Tibial nerve (tissue), 4 donors: ENCODE measurements around the gene NDUFS5. TPM values are rescaled to one million over a fixed set of nuclear protein-coding genes. Genes with fewer than 3 reads are reported as not detected.
A peak's percentile ranks its signal among the peaks of the same experiment; 100 is the strongest.

ENCODE experiments used
- DNase-seq, 2 donors: peaks; one replicate each; pipeline ENCODE4 v3.0.0-alpha.2; 2019; ENCODE audit warnings: low spot score in 2 of 2
- H3K27ac ChIP-seq, 4 donors: fragments of 200-600 bp; sonication (generic) in 3 of 4; one replicate each; pipeline ENCODE4 v1.5.1; 2017 to 2019; ENCODE audit warnings: mild to moderate bottlenecking in 1 of 4
- H3K27me3 ChIP-seq, 2 donors: fragments of 200-600 bp; sonication (generic) in 1 of 2; one replicate each; pipeline versions ENCODE4 v1.5.1 to v1.6.0; 2017 to 2019
- H3K36me3 ChIP-seq, 3 donors: fragments of 200-600 bp; sonication (generic); one replicate each; pipeline ENCODE4 v1.5.1; 2018 to 2019
- H3K4me1 ChIP-seq, 4 donors: fragments of 200-600 bp; sonication (generic) in 3 of 4; one replicate each; pipeline ENCODE4 v1.5.1; 2017 to 2019
- H3K4me3 ChIP-seq, 4 donors: fragments of 200-600 bp; sonication (generic) in 3 of 4; one replicate each; pipeline ENCODE4 v1.5.1; 2017 to 2019; ENCODE audit warnings: mild to moderate bottlenecking in 1 of 4, moderate library complexity in 1 of 4
- H3K9me3 ChIP-seq, 4 donors: fragments of 200-600 bp; sonication (generic) in 3 of 4; one replicate each; pipeline ENCODE4 v1.5.1; 2017 to 2019
- EP300 ChIP-seq, 2 donors: sonication (generic); formaldehyde crosslinking; IDR thresholded peaks; one replicate each; pipeline ENCODE4 v1.6.1; 2017; ENCODE audit warnings: antibody characterized with exemption in 2 of 2, mild to moderate bottlenecking in 1 of 2
- POLR2A ChIP-seq, 2 donors: fragments of 450-650 bp; IDR thresholded peaks; one replicate each; pipeline ENCODE4 v1.6.1; 2017; ENCODE audit warnings: antibody characterized with exemption in 2 of 2, mild to moderate bottlenecking in 2 of 2, moderate library complexity in 2 of 2
- WGBS, 2 donors: methylation state at CpG; one replicate each; pipeline ENCODE4 v1.1.5; 2018; 5-methylcytosine and 5-hydroxymethylcytosine counted together
- total RNA-seq, 4 donors: library from RNA; depleted of rRNA; stranded (reverse); fragments of >200 nt; gene quantifications; one replicate each; pipeline ENCODE4 v1.1.0, GENCODE V29; 2016
- TF ChIP-seq, protein P1 (sequence below), 5 experiments: fragments of 200-600 bp in 3 of 5; fragments of 450-650 bp in 2 of 5; sonication (generic) in 3 of 5; IDR thresholded peaks; one replicate each; pipeline ENCODE4 v1.5.1; 2016 to 2019; ENCODE audit warnings: antibody characterized with exemption in 5 of 5, mild to moderate bottlenecking in 3 of 5, moderate library complexity in 2 of 5

NDUFS5 gene
- total RNA-seq, 4 donors from 2014 or later: 281 to 424 (median 345) TPM

GRCh38 chr1:39080831-39081270 is 54.7 kb downstream of the NDUFS5 start:
- peak overlapping the region; percentile 38 to 74 (median 44) for H3K4me3 ChIP-seq
- no peaks in the 10 kb centered on the region for H3K9me3 ChIP-seq
- H3K4me1 ChIP-seq: peaks cover 0 to 25% (median 4%) of the 10 kb centered on the region in 4 donors
- no peaks in the 10 kb centered on the region for H3K36me3 ChIP-seq
- 10 to 11% methylated on average over 17 to 21 of the region's 35 CpGs for WGBS, 2 donors
- TF ChIP-seq EP300 (IDR thresholded peaks at IDR 0.05) (no peak), POLR2A (IDR thresholded peaks at IDR 0.05) (no peak)
- TF ChIP-seq, protein P1, sequence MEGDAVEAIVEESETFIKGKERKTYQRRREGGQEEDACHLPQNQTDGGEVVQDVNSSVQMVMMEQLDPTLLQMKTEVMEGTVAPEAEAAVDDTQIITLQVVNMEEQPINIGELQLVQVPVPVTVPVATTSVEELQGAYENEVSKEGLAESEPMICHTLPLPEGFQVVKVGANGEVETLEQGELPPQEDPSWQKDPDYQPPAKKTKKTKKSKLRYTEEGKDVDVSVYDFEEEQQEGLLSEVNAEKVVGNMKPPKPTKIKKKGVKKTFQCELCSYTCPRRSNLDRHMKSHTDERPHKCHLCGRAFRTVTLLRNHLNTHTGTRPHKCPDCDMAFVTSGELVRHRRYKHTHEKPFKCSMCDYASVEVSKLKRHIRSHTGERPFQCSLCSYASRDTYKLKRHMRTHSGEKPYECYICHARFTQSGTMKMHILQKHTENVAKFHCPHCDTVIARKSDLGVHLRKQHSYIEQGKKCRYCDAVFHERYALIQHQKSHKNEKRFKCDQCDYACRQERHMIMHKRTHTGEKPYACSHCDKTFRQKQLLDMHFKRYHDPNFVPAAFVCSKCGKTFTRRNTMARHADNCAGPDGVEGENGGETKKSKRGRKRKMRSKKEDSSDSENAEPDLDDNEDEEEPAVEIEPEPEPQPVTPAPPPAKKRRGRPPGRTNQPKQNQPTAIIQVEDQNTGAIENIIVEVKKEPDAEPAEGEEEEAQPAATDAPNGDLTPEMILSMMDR (IDR thresholded peaks at IDR 0.05): no peak
- peaks cover 0 to 32% of the 10 kb centered on the region in 2 donors for H3K27me3 ChIP-seq
- peak overlapping the region in 2 of 4 donors; percentile 60 to 70 for H3K27ac ChIP-seq
- DNase-seq: no peak

- 0 to 1% methylated on average over 22 to 32 of the region's 105 CpGs for WGBS, 2 donors
- Histone ChIP-seq H3K4me1 (peaks cover 0 to 20% (median 6%) of the 10 kb centered on the region in 4 donors), H3K4me3 (peak overlapping the region; percentile 25 to 74 (median 40)), H3K27me3 (peaks cover 0 to 32% of the 10 kb centered on the region in 2 donors), H3K9me3 (no peaks in the 10 kb centered on the region), H3K27ac (peak overlapping the region in 1 of 4 donors; percentile 70), H3K36me3 (no peaks in the 10 kb centered on the region)
- DNase-seq: no peak
- TF ChIP-seq EP300 (IDR thresholded peaks at IDR 0.05) (no peak), POLR2A (IDR thresholded peaks at IDR 0.05) (no peak)
- TF ChIP-seq, protein P1 (IDR thresholded peaks at IDR 0.05): peak in 1 of 5 experiments; percentile 11
Measured at GRCh38 chr1:39081271-39082009, 55.3 kb downstream of the NDUFS5 start.

- Histone ChIP-seq H3K4me3 (peak overlapping the region; percentile 25 to 74 (median 40)), H3K9me3 (no peaks in the 10 kb centered on the region), H3K27ac (peak overlapping the region in 1 of 4 donors; percentile 70), H3K27me3 (peaks cover 0 to 32% of the 10 kb centered on the region in 2 donors), H3K36me3 (no peaks in the 10 kb centered on the region), H3K4me1 (peaks cover 0 to 21% (median 9%) of the 10 kb centered on the region in 4 donors)
- 26 to 34% methylated on average over 18 to 20 of the region's 29 CpGs for WGBS, 2 donors
- no peak for TF ChIP-seq EP300 (IDR thresholded peaks at IDR 0.05)
- TF ChIP-seq, protein P1 (IDR thresholded peaks at IDR 0.05): no peak
- no peak for TF ChIP-seq POLR2A (IDR thresholded peaks at IDR 0.05)
- no peak for DNase-seq
Measured at GRCh38 chr1:39082010-39082799, 56.1 kb downstream of the NDUFS5 start.

GRCh38 chr1:39082811-39083576 is 56.8 kb downstream of the NDUFS5 start:
- WGBS, 2 donors: 95 to 100% methylated on average over 4 of the region's 4 CpGs
- TF ChIP-seq POLR2A (IDR thresholded peaks at IDR 0.05) (no peak), EP300 (IDR thresholded peaks at IDR 0.05) (no peak)
- TF ChIP-seq, protein P1 (IDR thresholded peaks at IDR 0.05): no peak
- H3K27ac ChIP-seq: no peak overlapping the region
- H3K4me3 ChIP-seq: no peak overlapping the region
- H3K9me3 ChIP-seq: no peaks in the 10 kb centered on the region
- H3K4me1 ChIP-seq: peaks cover 0 to 23% (median 9%) of the 10 kb centered on the region in 4 donors
- H3K27me3 ChIP-seq: peaks cover 0 to 32% of the 10 kb centered on the region in 2 donors
- no peaks in the 10 kb centered on the region for H3K36me3 ChIP-seq
- DNase-seq: no peak
